Ascending aorta (tissue), 2 donors: ENCODE measurements around the gene TSPAN4. TPM values are rescaled to one million over a fixed set of nuclear protein-coding genes. Genes with fewer than 3 reads are reported as not detected.

Experiments
- DNase-seq, 2 donors: peaks; one replicate each; pipeline ENCODE4 v3.0.0-alpha.2; 2019; ENCODE audit warnings: low spot score in 2 of 2
- H3K27ac ChIP-seq, 2 donors: fragments of 200-600 bp; sonication (generic); one replicate each; pipeline ENCODE4 v1.5.1; 2016 to 2017; ENCODE audit warnings: mild to moderate bottlenecking in 1 of 2
- H3K27me3 ChIP-seq: fragments of 200-600 bp; sonication (generic); one replicate; pipeline ENCODE4 v1.5.1; 2017
- H3K36me3 ChIP-seq, 2 donors: fragments of 200-600 bp; sonication (generic); one replicate each; pipeline ENCODE4 v1.5.1; 2016
- H3K4me1 ChIP-seq, 2 donors: fragments of 200-600 bp; sonication (generic); one replicate each; pipeline ENCODE4 v1.5.1; 2016 to 2017; ENCODE audit warnings: mild to moderate bottlenecking in 1 of 2
- H3K4me3 ChIP-seq, 2 donors: fragments of 200-600 bp; sonication (generic); one replicate each; pipeline ENCODE4 v1.5.1; 2016 to 2017; ENCODE audit warnings: mild to moderate bottlenecking in 1 of 2
- H3K9me3 ChIP-seq, 2 donors: fragments of 200-600 bp; sonication (generic); one replicate each; pipeline ENCODE4 v1.5.1; 2016
- CTCF ChIP-seq, 3 experiments: fragments of 200-600 bp in 2 of 3; fragments of 450-650 bp in 1 of 3; sonication (generic) in 2 of 3; IDR thresholded peaks; one replicate each; pipeline ENCODE4 v1.5.1; 2016 to 2019; ENCODE audit warnings: antibody characterized with exemption in 3 of 3, mild to moderate bottlenecking in 1 of 3, moderate library complexity in 1 of 3
- intact Hi-C: fragments of 100-400 bp; cut with DNase I; formaldehyde crosslinking; loops from one replicate; pipeline ENCODE4 v1.15.1; 2023
- total RNA-seq: library from RNA; depleted of rRNA; stranded (reverse); fragments of >200 nt; gene quantifications from one replicate; pipeline ENCODE4 v1.1.0, GENCODE V29; 2016

TSPAN4 gene
- total RNA-seq, 1 donor from 2014 or later, result 252 TPM

GRCh38 chr11:824292-824880 is 18.3 kb upstream of the TSPAN4 start:
- H3K27me3 ChIP-seq, result no peaks in the 10 kb centered on the region
- H3K36me3 ChIP-seq, result peaks cover 36 to 45% of the 10 kb centered on the region in 2 donors
- no peak overlapping the region for H3K4me3 ChIP-seq
- intact Hi-C loops, result no loop called here
- H3K4me1 ChIP-seq, result peaks cover 16 to 33% of the 10 kb centered on the region in 2 donors
- no peaks in the 10 kb centered on the region for H3K9me3 ChIP-seq
- H3K27ac ChIP-seq, result no peak overlapping the region
- TF ChIP-seq CTCF (IDR thresholded peaks at IDR 0.05), result no peak
- DNase-seq, result no peak

GRCh38 chr11:824942-825341 is 17.7 kb upstream of the TSPAN4 start:
- TF ChIP-seq CTCF (IDR thresholded peaks at IDR 0.05), result no peak
- DNase-seq, result no peak
- no peaks in the 10 kb centered on the region for H3K9me3 ChIP-seq
- H3K27me3 ChIP-seq, result no peaks in the 10 kb centered on the region
- peaks cover 36 to 45% of the 10 kb centered on the region in 2 donors for H3K36me3 ChIP-seq
- H3K27ac ChIP-seq, result no peak overlapping the region
- H3K4me3 ChIP-seq, result no peak overlapping the region
- peaks cover 21 to 38% of the 10 kb centered on the region in 2 donors for H3K4me1 ChIP-seq
- intact Hi-C loops, result no loop called here

- no peak for DNase-seq
- Histone ChIP-seq H3K36me3 (peaks cover 36 to 45% of the 10 kb centered on the region in 2 donors), H3K4me3 (no peak overlapping the region), H3K9me3 (no peaks in the 10 kb centered on the region), H3K27ac (no peak overlapping the region), H3K4me1 (peaks cover 19 to 44% of the 10 kb centered on the region in 2 donors), H3K27me3 (no peaks in the 10 kb centered on the region)
- intact Hi-C loops, result no loop called here
- TF ChIP-seq CTCF (IDR thresholded peaks at IDR 0.05), result no peak
Measured at GRCh38 chr11:825366-826226, 17.1 kb upstream of the TSPAN4 start.

GRCh38 chr11:826227-826621 is 16.4 kb upstream of the TSPAN4 start:
- Histone ChIP-seq H3K36me3 (peaks cover 36 to 45% of the 10 kb centered on the region in 2 donors), H3K27ac (no peak overlapping the region), H3K4me1 (peaks cover 15 to 45% of the 10 kb centered on the region in 2 donors), H3K9me3 (no peaks in the 10 kb centered on the region), H3K27me3 (no peaks in the 10 kb centered on the region), H3K4me3 (no peak overlapping the region)
- intact Hi-C loops, result no loop called here
- no peak for DNase-seq
- no peak for TF ChIP-seq CTCF (IDR thresholded peaks at IDR 0.05)

- Histone ChIP-seq H3K36me3 (peaks cover 32 to 42% of the 10 kb centered on the region in 2 donors), H3K4me3 (peak overlapping the region; percentile 58 to 60), H3K4me1 (peaks cover 10 to 41% of the 10 kb centered on the region in 2 donors), H3K27me3 (no peaks in the 10 kb centered on the region), H3K9me3 (no peaks in the 10 kb centered on the region), H3K27ac (no peak overlapping the region)
- intact Hi-C loops, result no loop called here
- no peak for TF ChIP-seq CTCF (IDR thresholded peaks at IDR 0.05)
- DNase-seq, result no peak
Measured at GRCh38 chr11:826836-827145, 15.9 kb upstream of the TSPAN4 start.
